Renal cortical epithelial cell (primary cell): Measurements from ENCODE around the gene PSMB10. TPM values are rescaled to one million over a fixed set of nuclear protein-coding genes. Genes with fewer than 3 reads are reported as not detected.
"Not testable (repeated sequence)": the region's sequence is repeated elsewhere in the genome, so short reads cannot be mapped to it uniquely, and the experiment has no call there.

Source experiments
- DNase-seq: peaks from one replicate; pipeline ENCODE4 v3.0.0-alpha.2; 2011; ENCODE audit warnings: low read depth
- total RNA-seq: library from RNA; depleted of rRNA; stranded (reverse); fragments of >200 nt; gene quantifications from 2 replicates; pipeline ENCODE4 v1.2.3, GENCODE V29; 2014

Gene PSMB10
- total RNA-seq, 1 donor from 2014 or later = 26.4 TPM

DNA sequence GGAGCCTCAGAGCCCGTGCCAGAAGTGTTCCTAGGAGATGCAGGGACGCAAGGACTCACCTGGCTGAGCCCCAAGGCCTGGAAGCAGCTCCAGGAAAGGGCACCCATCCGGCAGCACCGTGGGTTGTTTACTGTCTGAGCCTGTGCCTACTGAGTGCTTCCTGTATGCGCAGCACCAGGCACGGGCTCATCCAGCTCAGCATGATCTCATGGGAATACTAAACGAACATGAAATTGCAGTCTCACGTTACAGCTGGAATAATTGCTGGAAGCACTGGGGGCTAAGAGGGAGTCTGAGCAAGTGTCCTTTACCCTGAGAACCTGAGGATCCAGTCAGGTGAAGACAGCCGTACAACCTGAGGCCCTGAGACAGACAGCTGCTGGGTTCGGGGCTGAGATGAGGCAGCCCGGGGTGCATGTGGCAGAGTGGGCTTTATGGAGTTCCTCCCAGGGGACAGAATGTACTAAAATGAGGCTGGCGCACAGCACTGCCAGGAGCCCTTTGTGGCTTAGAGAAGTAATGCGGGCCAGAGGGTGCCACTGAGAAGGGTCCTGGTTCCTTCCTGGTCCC is 10.4 kb downstream of the PSMB10 start:
- no peak for DNase-seq

DNA sequence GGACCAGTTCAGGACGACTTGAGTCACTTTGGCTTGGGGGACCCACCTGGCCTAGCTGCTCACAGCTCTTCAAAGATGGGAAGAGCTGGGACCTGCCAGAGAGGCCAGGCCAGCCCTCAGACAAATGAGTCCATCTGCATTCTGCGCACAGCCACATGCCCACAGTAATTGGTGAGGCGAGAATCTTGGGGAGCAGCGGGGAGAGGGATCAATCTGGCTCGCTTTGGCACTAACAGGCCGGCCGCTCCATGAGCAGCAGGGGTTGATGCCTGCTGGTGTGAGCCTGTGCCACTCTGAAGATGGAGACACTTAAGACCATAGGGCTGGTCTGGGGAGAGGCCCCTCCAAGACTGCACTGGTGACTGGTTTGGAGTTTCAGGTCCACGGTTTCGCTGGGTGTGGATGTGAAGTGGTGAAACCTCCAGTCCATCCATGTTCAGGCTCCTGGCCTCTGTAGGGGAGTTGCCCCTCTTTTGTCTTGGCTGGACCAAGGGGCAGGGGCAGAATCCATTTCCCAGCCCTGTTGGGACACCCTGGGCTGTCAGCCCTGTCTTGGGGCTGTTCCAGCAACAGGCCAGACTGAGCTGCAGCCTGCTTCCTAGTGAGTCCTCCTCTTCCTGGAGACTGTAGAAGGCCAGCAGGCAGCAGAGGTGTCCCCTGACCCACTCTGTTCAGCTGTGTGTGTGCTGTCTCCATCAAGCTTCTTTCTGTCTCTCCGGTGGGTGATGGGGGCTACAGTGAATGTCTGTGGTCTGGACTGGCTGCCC is 12.3 kb downstream of the PSMB10 start:
- no peak for DNase-seq

DNA sequence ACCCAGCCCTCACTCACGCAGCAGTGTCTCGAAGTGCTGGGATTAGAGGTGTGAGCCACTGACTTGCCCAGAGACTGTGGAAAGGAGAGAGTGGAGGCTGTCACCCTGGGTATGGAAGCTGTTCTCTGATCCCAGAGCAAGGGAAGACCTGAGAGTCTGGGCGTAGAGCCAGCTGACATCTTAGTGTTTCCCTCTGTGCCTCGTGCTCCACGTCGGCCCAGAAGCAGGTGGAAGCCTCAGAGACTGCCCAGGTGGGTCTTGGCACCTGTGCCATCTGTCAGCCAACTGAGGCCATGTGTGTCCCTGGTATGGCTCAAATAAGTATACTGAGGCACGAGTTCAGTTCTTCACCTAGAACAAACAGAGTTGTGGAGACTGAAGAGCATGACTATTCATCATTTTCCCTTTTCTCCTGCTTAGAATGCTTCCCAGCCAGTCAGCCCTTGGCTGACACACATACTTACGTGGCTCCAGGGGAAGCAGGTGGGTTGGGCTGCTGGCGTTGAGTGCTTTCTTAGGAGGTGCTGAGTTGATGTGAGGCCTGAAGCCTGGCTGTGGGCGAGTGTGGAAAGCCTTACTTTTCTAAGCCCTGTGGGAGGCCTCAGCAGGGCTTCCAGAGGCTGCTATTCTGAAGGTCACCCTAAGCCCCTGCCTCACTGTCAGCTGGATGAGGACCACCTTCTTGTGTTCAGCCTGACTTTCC is 13.1 kb downstream of the PSMB10 start:
- DNase-seq = no peak

DNA sequence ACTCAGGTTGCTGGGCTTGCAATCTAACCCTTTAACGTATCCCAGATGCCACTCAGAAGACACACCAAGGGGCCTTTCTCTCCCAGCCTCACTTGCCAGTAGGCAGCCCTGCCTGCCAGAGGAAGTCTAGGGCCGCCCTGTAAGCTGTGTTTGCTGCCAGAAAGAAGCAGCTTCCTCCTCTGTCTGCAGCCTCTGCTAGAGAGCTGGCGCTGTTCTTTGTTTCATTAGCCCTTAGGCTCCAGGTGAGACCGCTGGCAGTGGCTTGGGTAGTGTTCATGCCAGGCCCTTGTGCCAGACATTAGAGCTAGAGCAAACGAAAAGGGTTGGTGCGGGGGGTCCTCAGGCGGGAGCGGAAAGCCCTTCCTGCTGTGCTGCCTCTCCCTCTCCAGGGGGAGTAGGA is 13.9 kb downstream of the PSMB10 start:
- no peak for DNase-seq

DNA sequence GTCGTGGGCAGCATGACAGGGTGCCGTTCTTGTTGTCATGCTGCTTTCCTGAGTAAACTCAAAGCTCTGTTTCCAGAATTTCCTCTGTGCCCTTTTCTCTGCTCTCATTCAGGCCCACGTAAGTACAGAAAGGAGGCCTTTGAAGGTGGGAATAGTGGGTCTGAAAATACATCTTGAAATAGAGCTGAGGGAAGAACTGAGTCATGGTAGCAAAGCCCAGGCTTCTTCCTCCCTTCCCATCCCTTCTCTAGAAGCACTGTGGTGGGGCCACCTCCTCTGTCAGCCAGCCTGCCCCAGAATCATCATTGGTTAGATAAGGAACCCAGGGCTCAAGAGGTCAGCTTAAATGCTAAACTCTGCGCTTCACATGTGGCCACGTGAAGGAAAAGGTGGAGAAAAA is 14.4 kb downstream of the PSMB10 start:
- no peak for DNase-seq

DNA sequence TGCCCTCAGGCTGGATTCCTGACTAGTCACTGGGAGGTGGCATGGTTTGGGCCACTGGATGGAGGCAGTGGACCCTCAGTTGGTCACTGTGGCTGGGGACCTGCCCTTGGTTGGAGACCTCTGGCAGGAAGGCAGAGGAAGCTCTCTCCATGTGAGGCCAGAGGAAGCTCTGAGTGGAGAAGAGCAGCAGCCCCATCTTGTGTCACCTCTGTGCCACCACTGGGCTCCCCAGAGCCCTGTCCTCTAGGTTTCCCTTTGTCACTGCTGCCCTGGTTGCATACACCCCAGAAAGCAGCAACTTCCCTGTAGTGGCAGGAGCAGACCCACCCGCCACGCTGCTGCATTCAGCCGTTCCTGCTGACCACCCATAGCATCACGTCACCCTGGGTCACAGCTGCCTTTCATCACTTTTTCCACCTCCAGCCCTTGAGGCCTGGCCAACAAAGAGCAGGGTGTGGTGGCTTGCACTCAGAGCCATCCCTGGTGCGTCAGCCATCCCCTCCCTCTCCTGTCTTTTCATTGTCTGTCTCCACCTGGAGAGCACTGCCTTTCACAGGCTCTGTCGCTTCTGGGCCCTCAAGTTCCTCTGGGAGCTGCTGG is 16.9 kb downstream of the PSMB10 start:
- no peak for DNase-seq

DNA sequence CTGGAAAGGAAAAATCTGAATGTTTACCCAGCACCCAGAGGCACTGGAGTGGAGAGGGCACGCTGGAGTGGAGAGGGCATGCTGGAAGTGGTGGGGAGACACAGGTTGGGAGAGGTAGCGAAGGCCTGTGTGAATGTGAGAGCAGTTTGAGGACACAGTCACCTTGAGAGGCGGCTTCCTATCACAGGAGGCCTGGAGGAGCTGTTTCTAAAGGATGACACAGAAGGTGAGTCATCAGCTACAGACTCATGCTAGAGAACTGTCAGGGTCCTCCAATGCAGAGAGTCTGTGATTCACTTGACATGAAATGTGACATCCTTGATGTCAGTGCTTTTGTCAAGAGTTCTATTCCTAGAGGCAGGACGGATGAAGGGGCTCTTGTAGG is 18.8 kb downstream of the PSMB10 start:
- peak; percentile 84 for DNase-seq

DNA sequence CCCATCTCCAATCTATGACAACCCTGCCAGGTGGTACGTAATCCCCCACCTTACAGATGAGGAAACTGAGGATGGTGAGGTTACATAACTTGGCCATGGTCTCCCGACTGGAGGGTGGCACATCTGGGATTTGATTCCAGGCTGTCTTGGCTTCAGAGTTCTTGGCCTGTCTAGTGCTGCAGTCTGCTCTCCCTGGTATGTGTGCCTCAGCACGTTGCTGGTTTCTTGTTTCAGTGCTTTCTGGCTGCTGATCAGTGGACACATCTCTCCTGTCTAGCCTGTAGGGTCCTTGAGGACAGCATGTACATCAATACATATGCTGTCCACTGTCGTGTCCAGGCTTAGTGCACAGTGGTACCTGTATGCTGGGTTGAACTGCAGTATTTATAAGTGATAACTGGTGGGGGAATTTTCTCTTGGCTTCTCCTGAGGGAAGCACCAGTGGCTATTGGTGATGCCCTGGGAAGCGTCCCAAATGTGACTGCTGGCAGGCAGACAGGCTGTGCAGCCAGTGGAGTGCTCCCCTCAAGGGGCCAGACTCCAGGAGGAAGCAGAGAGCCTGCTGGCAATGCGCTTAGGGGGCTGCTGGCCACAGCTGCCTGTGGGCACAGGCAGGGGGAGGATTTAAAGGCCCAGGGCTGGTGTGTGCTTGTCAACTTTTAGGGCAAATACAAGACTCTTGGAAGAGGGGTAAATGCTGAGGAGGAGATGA is 19.4 kb downstream of the PSMB10 start:
- DNase-seq = no peak

DNA sequence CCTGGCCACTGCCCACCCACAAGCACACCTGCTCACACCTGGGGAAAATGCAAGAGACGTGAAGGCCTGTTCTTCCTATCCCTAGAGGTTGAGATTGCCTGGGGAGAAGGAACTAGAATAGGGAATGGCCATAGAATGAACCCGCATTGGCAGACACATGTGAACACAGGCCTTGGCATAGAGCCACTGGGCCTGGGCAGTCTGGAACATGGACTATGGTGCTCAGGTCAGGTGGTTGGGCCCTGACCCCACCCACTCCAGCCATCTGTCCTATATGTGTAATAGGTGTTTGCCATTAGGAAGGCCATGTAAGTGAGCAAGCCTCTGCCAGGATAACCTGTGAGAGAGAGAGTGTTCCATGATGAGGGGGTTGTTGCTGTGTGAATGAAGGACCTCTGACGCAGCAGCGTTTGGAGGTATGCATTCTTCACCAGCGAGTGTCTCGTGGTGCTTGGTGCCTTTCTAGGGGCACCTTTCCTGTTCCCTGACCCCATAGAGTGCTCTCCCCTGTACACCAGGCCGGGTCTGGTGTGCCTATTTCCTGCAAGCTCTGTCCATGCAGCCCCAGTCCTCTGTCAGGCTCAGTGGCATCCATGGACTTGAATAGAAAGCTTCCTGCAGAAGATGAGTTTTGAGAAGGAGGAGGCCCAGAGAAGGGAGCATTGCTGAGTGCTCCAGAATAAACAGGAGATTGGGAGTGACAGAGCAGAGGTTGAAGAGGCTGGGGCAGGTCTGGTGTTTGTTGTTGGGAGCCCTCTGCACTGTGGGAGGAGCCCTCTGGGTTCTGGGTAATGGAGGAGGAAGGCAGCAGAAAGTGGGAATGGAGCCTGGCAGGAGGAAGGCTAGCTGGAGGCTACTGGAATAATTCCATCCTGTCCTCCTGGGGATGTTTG is 20.6 kb downstream of the PSMB10 start:
- no peak for DNase-seq

DNA sequence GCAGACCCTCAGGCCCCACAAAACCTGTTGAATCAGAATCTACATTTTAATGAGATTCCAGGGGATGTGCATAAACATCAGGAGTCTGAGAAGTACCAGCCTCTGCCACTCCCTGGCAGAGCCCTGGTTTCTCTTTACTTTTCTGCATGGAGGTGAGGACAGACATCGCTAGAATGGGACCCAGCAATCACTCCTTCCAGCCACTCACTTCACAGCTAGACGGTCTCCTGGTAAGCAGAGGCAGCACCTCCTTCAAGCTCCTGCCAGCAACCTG is 21.2 kb downstream of the PSMB10 start:
- DNase-seq = not testable (repeated sequence)

DNA sequence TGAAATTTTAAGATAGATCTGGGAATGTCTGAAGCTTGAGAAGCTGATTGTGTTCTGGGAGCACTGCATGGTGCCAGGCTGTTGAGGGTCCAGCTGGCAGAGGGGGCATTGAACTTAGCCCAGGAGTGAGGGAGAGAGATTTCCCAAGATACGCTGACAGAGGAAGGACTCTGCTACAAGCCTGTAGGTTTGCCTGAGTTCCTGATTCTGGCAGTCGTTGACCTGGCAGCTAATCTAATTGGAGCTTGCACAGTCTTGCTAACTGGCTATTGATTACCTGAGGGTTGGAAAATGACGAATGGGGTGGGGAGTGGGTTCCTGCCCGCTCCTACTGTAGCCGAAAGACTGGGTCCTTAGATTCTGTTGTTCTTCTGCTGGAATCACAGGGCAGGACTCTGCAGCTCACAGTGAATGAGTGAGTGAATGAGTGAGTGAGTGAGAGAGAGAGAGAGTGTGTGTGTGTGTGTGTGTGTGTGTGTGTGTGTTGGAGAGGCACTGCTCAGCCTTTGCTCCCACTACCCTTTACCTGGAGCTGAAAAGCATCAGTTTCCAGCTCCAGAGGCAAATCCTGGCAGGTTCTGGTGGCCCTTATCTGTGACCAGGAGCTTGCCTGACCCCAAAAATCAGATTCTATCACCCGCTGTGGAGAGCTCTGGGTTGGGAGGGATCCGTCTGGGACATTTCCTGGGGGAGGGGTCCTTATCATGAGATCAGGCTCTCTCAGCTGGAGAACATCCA is 21.7 kb downstream of the PSMB10 start:
- no peak for DNase-seq

DNA sequence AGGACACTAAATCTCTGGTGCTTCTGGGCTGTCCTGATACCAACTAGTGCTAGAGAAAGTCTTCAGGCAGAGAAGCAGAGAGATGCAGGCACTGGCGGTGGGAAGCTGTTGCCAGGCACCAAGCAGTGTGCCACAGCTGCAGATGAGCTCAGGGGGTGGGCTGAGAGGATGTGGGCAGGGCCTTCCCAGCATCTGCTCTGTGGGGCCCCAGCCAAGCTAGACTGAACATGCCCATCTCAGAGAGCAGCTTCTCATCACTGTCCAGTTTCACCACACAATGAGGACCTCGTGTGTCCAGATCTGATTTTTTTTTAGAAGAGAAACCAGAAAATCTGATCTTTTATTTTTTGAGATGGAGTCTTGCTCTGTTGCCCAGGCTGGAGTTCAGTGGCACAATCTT is 26.5 kb downstream of the PSMB10 start:
- DNase-seq = no peak

DNA sequence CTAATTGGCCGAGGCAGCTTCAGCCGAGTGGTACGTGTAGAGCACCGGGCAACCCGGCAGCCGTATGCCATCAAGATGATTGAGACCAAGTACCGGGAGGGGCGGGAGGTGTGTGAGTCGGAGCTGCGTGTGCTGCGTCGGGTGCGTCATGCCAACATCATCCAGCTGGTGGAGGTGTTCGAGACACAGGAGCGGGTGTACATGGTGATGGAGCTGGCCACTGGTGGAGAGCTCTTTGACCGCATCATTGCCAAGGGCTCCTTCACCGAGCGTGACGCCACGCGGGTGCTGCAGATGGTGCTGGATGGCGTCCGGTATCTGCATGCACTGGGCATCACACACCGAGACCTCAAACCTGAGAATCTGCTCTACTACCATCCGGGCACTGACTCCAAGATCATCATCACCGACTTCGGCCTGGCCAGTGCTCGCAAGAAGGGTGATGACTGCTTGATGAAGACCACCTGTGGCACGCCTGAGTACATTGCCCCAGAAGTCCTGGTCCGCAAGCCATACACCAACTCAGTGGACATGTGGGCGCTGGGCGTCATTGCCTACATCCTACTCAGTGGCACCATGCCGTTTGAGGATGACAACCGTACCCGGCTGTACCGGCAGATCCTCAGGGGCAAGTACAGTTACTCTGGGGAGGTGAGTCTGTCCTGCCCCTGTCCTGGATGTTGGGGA is 27.5 kb downstream of the PSMB10 start:
- DNase-seq = no peak

DNA sequence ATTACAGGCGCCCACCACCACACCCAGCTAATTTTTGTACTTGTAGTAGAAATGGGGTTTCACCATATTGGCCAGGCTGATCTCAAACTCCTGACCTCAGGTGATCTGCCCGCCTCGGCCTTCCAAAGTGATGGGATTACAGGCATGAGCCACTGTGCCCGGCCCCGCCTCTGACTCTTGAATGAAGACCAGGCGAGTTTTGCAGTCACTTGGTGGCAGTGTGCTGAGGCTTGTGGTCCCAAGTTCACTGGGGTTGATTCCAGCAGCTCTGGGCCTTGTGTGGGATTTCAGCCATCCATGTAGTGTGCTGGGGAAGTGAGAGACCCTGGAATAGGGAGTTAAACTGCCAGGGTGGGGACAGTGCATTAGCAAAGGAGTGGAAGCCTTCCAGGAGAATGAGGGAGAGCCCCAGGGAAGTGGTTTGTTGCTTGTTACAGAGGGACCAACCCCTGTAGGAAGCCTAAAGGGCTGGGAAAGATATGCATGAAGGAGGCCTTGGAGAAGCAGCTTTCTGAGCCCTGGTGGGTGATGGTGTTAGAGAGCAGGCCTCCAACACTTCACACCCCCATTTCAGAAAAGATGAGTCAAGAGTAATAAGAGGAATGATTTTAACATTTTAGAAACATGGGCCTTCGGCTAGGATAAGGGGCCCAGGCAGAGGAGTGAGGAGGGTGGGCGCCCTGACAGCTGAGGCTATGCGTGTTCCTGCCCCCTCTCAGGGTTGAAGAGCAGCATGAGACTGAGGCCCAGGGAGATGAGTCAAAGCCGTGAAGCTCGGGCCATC is 29.1 kb downstream of the PSMB10 start:
- DNase-seq = no peak

DNA sequence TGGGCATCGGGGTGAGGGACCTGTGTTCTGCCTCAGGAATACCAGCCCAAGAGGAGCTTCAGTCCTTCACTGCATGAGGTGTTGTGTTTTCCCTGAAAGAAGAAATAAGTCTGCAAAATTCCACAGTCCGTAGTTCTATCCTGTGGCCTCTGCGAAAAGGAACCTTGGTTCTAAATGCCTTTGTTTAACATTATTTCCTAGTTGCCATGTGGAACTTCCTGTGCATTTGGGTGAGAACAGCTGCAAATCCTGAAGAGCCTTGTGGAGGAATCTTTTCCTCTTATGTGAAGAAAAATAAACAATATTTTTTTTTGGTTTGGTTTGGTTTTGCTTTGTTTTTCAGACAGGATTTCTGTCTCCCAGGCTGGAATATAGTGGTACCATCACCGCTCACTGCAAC is 33.8 kb downstream of the PSMB10 start:
- DNase-seq = no peak

DNA sequence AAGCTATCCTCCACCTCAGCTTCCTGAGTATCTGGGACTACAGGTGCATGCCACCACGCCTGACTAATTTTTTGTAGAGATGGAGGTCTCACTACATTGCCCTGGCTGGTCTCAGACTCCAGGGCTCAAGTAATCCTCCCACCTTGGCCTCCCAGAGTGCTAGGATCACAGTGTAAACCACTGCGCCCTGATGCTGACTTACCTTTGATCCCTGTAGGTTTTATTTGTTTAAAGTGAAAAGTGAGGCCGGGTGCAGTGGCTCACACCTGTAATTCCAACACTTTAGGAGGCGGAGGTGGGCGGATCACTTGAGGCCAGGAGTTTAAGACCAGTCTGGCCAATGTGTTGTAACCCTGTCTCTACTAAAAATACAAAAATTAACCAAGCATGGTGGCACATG is 34.9 kb downstream of the PSMB10 start:
- DNase-seq = no peak

DNA sequence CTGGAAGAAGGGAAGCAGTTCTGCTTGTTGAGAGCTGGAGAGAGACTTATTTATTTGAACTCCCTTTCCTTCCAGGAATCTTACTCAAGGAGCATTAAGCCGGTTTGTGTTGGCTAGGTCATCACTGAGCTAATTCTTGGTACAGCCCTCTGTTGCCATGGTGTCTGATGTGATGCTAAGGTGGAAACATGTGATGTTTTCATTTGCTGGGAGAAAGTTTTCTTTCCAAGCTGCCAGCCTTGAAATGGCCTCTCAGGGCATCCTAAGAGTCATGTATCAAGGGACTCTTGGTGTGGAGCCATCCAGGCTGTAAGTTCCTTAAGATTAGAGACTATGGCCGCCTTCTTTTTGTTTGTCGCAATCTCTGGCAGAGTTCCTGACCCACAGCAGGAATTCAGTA is 39.4 kb downstream of the PSMB10 start:
- DNase-seq = peak; percentile 60

DNA sequence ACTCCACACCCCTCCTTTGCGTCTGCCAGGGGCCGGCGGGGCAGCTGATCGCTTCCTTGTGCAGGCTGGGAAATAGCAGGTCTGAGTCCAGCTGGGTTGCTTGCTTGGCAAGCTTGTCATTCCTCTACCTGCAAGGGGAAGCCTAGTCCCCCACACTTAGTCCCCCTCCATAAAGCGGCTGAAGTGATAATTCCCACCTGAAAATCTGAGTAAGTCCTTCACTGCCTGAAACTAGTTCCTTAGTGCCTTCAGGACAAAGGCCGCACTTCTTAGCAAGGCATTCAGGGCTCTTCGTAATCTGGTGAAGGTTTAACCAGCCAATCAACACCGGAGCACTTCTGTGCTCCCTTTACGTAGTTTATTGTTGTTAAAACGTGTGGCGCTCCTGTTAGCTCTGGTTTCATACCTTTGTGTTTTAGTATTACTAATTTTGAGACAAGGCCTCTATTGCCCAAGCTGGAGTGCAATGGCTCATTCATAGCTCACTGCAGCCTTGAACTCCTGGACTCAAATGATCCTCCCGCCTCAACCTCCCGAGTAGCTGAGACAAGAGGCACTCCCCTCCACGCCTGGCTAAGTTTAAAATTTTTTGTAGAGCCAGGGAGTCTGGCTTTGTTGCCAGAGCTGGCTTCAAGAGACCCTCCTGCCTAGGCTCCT is 42.8 kb downstream of the PSMB10 start:
- DNase-seq = peak; percentile 42
